Heart right ventricle (tissue), 16 donors: ENCODE measurements around the gene TEX29. TPM values are rescaled to one million over a fixed set of nuclear protein-coding genes. Genes with fewer than 3 reads are reported as not detected.
A peak's percentile ranks its signal among the peaks of the same experiment; 100 is the strongest.

Source experiments
- ATAC-seq, 8 donors: fragments of 200-7000 bp; cut with Tn5 transposase; one replicate each; pipeline ENCODE4 v1.9.1; 2020; ENCODE audit warnings: mild to moderate bottlenecking in 8 of 8, moderate library complexity in 8 of 8, moderate number of reproducible peaks in 1 of 8
- DNase-seq, 2 donors: peaks; one replicate each; pipeline ENCODE4 v3.0.0-alpha.2; 2020
- H3K27ac ChIP-seq, 10 donors: fragments of 200-600 bp; sonication (generic) in 2 of 10; one replicate each; pipeline versions ENCODE4 v1.5.0 to v1.8.0; 2020 to 2022; ENCODE audit warnings: mild to moderate bottlenecking in 3 of 10
- H3K27me3 ChIP-seq, 7 donors: fragments of 200-600 bp; one replicate each; pipeline ENCODE4 v1.8.0; 2021 to 2022; ENCODE audit warnings: mild to moderate bottlenecking in 2 of 7
- H3K36me3 ChIP-seq, 9 donors: fragments of 200-600 bp; sonication (generic) in 1 of 9; one replicate each; pipeline versions ENCODE4 v1.5.0 to v1.8.0; 2020 to 2022; ENCODE audit warnings: mild to moderate bottlenecking in 2 of 9
- H3K4me1 ChIP-seq, 9 donors: fragments of 200-600 bp; sonication (generic) in 1 of 9; one replicate each; pipeline versions ENCODE4 v1.5.0 to v1.8.0; 2020 to 2022; ENCODE audit warnings: mild to moderate bottlenecking in 4 of 9
- H3K4me3 ChIP-seq, 10 donors: fragments of 200-600 bp; sonication (generic) in 2 of 10; one replicate each; pipeline versions ENCODE4 v1.5.0 to v1.8.0; 2020 to 2022; ENCODE audit warnings: mild to moderate bottlenecking in 7 of 10, moderate library complexity in 2 of 10
- H3K9me3 ChIP-seq, 11 donors: fragments of 200-600 bp in 10 of 11; sonication (generic) in 2 of 11; one replicate each; pipeline versions ENCODE4 v1.5.0 to v1.8.0; 2013 to 2022; ENCODE audit warnings: mild to moderate bottlenecking in 2 of 11, control low read depth in 1 of 11, moderate library complexity in 1 of 11
- CTCF ChIP-seq, 9 donors: fragments of 200-600 bp; sonication (generic) in 2 of 9; IDR thresholded peaks; one replicate each; pipeline versions ENCODE4 v1.5.0 to v1.8.0; 2021 to 2022; ENCODE audit warnings: antibody characterized with exemption in 9 of 9, mild to moderate bottlenecking in 5 of 9, moderate library complexity in 1 of 9
- WGBS, 2 donors: extraction: QIAGEN DNeasy Blood & Tissue Kit; methylation state at CpG; one replicate each; pipeline ENCODE4 v1.1.7; 2013; ENCODE audit warnings: inconsistent platforms in 1 of 2; 5-methylcytosine and 5-hydroxymethylcytosine counted together
- intact Hi-C, 10 donors: fragments of 100-400 bp; cut with DNase I; formaldehyde crosslinking; loops; one replicate each; pipeline versions ENCODE4 v1.11.1 to v1.14.2; 2022
- polyA plus RNA-seq, 2 donors: library from polyadenylated mRNA; stranded (reverse); fragments of 200-250 nt; gene quantifications; one replicate each; pipeline ENCODE4 v1.2.3, GENCODE V29; 2013
- total RNA-seq, 10 donors: library from RNA; stranded (reverse); fragmentation: NEBNext Ultra II Directional in 3 of 10; extraction: Animal tissue kit (Norgen Biotek cat#: 25700) in 3 of 10; gene quantifications; one replicate each; pipeline versions ENCODE4 v1.2.1 to v1.2.4, GENCODE V29; 2021 to 2023
- donor health status: Arrhythmogenic right ventricular cardiomyopathy.
- donor health status: ischemic (EF 13 %, LVEDD 7.1; RV severe dilation, severe dysfunction).
- donor health status: healthy with polysubstance abuse.
- donor health status: DM: no; HTN: yes; CAD: no.
- donor health status: DM: no; HTN: no; CAD: no.
- donor health status: ischemic (EF 25% LVEDD 6.9; RV normal size, moderate dysfunction).
- donor health status: ischemic (EF 25% LVEDD 5.7; RV mildly dilated, moderate dysfunction).
- donor health status: healthy.
- donor health status: DM: yes; HTN: yes; CAD: no.
- donor health status: Ischemic cardiomyopathy.
- donor health status: ischemic (EF 35%, LVEDD 5.7; RV mildly dilated, moderate dysfunction).
- donor health status: nonischemic (EF 11% LVEDD 7.7; RV severe dilation, severe dysfunction).
- donor health status: DM: yes; HTN: yes; CAD: no.
- donor health status: PGD.
- donor health status: ischemic (EF 29% LVEDD 5.4; RV normal size, mild dysfunction).
- donor health status: nonischemic (EF 23%, LVEDD 6.1; RV moderate dilation, normal function).

TEX29 gene
- total and polyA plus RNA-seq, 12 donors, result 0.22 to 1.1 (median 0.42) TPM; not detected in 6

GRCh38 chr13:111325941-111326620, 5.6 kb downstream of the TEX29 start:
- intact Hi-C loops, result no loop called here
- Histone ChIP-seq H3K4me1 (no peaks in the 10 kb centered on the region), H3K9me3 (no peaks in the 10 kb centered on the region), H3K4me3 (no peak overlapping the region), H3K36me3 (no peaks in the 10 kb centered on the region), H3K27me3 (peaks cover 0 to 4% (median 0%) of the 10 kb centered on the region in 7 donors), H3K27ac (no peak overlapping the region)
- DNase-seq (no peak), ATAC-seq (no peak)
- WGBS, 2 donors, result 87 to 94% methylated on average over 35 to 37 of the region's 37 CpGs
- TF ChIP-seq CTCF (IDR thresholded peaks at IDR 0.05), result no peak

GRCh38 chr13:111326621-111326965, 6.2 kb downstream of the TEX29 start:
- ATAC-seq, result no peak
- no peak overlapping the region for H3K4me3 ChIP-seq
- peaks cover 0 to 4% (median 0%) of the 10 kb centered on the region in 7 donors for H3K27me3 ChIP-seq
- intact Hi-C loops, result no loop called here
- H3K4me1 ChIP-seq, result no peaks in the 10 kb centered on the region
- no peaks in the 10 kb centered on the region for H3K9me3 ChIP-seq
- no peak overlapping the region for H3K27ac ChIP-seq
- DNase-seq, result no peak
- H3K36me3 ChIP-seq, result no peaks in the 10 kb centered on the region
- TF ChIP-seq CTCF (IDR thresholded peaks at IDR 0.05), result no peak
- WGBS, 2 donors, result 90% methylated on average over 15 of the region's 15 CpGs

- no peak overlapping the region for H3K4me3 ChIP-seq
- no peak for TF ChIP-seq CTCF (IDR thresholded peaks at IDR 0.05)
- no peak for DNase-seq
- 87 to 88% methylated on average over 16 of the region's 16 CpGs for WGBS, 2 donors
- peaks cover 0 to 4% (median 0%) of the 10 kb centered on the region in 7 donors for H3K27me3 ChIP-seq
- no peaks in the 10 kb centered on the region for H3K9me3 ChIP-seq
- intact Hi-C loops, result no loop called here
- H3K4me1 ChIP-seq, result no peaks in the 10 kb centered on the region
- peak in 1 of 8 donors; percentile 13 for ATAC-seq
- no peaks in the 10 kb centered on the region for H3K36me3 ChIP-seq
- no peak overlapping the region for H3K27ac ChIP-seq
Measured at GRCh38 chr13:111326981-111327642, 6.7 kb downstream of the TEX29 start.

- H3K9me3 ChIP-seq, result no peaks in the 10 kb centered on the region
- H3K36me3 ChIP-seq, result no peaks in the 10 kb centered on the region
- ATAC-seq, result no peak
- no peak for TF ChIP-seq CTCF (IDR thresholded peaks at IDR 0.05)
- DNase-seq, result no peak
- H3K27me3 ChIP-seq, result peaks cover 0 to 4% (median 0%) of the 10 kb centered on the region in 7 donors
- 93 to 95% methylated on average over 32 of the region's 32 CpGs for WGBS, 2 donors
- intact Hi-C loops, result no loop called here
- H3K4me3 ChIP-seq, result no peak overlapping the region
- no peaks in the 10 kb centered on the region for H3K4me1 ChIP-seq
- H3K27ac ChIP-seq, result no peak overlapping the region
Measured at GRCh38 chr13:111327730-111328573, 7.5 kb downstream of the TEX29 start.
